ENCODE measurements around the gene PARP2. TPM values are rescaled to one million over a fixed set of nuclear protein-coding genes. Genes with fewer than 3 reads are reported as not detected.

The PARP2 gene
- total and polyA plus RNA-seq, 2 of the 8 experiments (the other 6 are each of a cell fraction or from before 2014, with no cell fraction given), result 27.7 to 41.7 TPM

DNA sequence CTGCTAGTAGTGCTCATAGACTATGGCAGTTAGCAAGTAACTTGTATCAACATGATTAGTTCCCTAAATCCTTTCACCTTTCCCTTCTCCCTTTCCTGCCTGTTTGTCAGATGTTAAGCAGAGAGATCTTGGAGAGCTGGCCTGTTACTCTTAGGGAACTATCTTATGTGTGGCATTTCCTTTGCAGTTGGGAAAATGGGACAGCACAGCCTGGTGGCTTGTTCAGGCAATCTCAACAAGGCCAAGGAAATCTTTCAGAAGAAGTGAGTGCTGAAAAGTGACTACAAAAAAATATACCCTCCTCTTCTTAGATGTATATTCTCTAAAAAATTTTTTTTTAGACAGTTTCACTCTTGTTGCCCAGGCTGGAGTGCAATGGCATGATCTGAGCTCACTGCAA lies 7.4 kb downstream of the PARP2 start (continued):
- TF ChIP-seq, protein P1, sequence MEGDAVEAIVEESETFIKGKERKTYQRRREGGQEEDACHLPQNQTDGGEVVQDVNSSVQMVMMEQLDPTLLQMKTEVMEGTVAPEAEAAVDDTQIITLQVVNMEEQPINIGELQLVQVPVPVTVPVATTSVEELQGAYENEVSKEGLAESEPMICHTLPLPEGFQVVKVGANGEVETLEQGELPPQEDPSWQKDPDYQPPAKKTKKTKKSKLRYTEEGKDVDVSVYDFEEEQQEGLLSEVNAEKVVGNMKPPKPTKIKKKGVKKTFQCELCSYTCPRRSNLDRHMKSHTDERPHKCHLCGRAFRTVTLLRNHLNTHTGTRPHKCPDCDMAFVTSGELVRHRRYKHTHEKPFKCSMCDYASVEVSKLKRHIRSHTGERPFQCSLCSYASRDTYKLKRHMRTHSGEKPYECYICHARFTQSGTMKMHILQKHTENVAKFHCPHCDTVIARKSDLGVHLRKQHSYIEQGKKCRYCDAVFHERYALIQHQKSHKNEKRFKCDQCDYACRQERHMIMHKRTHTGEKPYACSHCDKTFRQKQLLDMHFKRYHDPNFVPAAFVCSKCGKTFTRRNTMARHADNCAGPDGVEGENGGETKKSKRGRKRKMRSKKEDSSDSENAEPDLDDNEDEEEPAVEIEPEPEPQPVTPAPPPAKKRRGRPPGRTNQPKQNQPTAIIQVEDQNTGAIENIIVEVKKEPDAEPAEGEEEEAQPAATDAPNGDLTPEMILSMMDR (IDR thresholded peaks at IDR 0.05; ENCODE audit: control extremely low read depth in 1 of 3, insufficient read depth in 1 of 3, low read depth in 1 of 3, low read length in 3 of 3), result no peak
- TF ChIP-seq SIRT6 (IDR thresholded peaks at IDR 0.05; ENCODE audit: low read length) (no peak), SRF (IDR thresholded peaks at IDR 0.05; ENCODE audit: low read depth, low read length) (no peak), CEBPB (IDR thresholded peaks at IDR 0.05; ENCODE audit: low read depth, low read length) (no peak), KDM1A (IDR thresholded peaks at IDR 0.05; ENCODE audit: borderline replicate concordance, low read length) (no peak), TAF7 (optimal IDR thresholded peaks at IDR 0.05; ENCODE audit: borderline replicate concordance, low read depth, low read length) (no peak), RFX5 (IDR thresholded peaks at IDR 0.05; ENCODE audit: borderline replicate concordance, low read depth, low read length) (no peak), POU5F1 (IDR thresholded peaks at IDR 0.05; ENCODE audit: low read depth, low read length) (no peak)

All from H1 (cell line).